Loucy (cell line): ENCODE measurements around the gene SDCBP2.

ENCODE experiments used
- EZH2phosphoT487 ChIP-seq: fragments of 200-600 bp; IDR thresholded peaks from 2 replicates; pipeline ENCODE4 v1.6.1; 2018; ENCODE audit warnings: antibody characterized with exemption, mild to moderate bottlenecking, moderate library complexity, borderline replicate concordance
- TF ChIP-seq, protein P1 (sequence below): fragments of 200-600 bp; sonication (generic); conservative IDR thresholded peaks from 2 replicates; pipeline ENCODE4 v1.5.1; 2014; ENCODE audit warnings: mild to moderate bottlenecking, antibody characterized with exemption, low read length

DNA sequence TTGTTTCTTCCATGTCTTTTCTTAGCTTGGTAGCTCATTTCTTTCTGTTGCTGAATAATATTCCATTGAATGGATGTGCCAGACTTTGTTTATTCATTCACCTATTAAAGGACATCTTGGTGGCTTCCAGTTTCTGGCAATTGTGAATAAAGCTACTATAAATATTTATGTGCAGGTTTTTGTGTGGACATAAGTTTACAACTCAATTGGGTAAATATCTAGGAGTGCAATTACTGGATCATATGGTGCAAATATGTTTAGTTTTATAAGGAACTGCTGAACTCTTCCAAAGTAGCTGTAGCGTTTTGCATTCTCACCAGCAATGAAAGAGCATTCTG, 16.8 kb upstream of the SDCBP2 start:
- TF ChIP-seq, protein P1, sequence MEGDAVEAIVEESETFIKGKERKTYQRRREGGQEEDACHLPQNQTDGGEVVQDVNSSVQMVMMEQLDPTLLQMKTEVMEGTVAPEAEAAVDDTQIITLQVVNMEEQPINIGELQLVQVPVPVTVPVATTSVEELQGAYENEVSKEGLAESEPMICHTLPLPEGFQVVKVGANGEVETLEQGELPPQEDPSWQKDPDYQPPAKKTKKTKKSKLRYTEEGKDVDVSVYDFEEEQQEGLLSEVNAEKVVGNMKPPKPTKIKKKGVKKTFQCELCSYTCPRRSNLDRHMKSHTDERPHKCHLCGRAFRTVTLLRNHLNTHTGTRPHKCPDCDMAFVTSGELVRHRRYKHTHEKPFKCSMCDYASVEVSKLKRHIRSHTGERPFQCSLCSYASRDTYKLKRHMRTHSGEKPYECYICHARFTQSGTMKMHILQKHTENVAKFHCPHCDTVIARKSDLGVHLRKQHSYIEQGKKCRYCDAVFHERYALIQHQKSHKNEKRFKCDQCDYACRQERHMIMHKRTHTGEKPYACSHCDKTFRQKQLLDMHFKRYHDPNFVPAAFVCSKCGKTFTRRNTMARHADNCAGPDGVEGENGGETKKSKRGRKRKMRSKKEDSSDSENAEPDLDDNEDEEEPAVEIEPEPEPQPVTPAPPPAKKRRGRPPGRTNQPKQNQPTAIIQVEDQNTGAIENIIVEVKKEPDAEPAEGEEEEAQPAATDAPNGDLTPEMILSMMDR = no peak
- TF ChIP-seq EZH2phosphoT487 = no peak
